GM18951 (cell line): Measurements from ENCODE around the gene KIF1B.

Experiments
- POLR2A ChIP-seq: IDR thresholded peaks from 4 replicates; pipeline ENCODE4 v1.6.1; 2011; ENCODE audit warnings: mild to moderate bottlenecking; ENCODE audit not compliant: insufficient read length, insufficient read depth; ENCODE audit errors: extremely low read depth
- in situ Hi-C: fragments of 300-500 bp; cut with MboI; formaldehyde crosslinking; loops from one replicate; pipeline ENCODE4 v1.12.0; 2022; ENCODE audit warnings: low sequenced_read_pairs, mixed read lengths, inconsistent platforms; ENCODE audit not compliant: unreplicated experiment

KIF1B gene

DNA sequence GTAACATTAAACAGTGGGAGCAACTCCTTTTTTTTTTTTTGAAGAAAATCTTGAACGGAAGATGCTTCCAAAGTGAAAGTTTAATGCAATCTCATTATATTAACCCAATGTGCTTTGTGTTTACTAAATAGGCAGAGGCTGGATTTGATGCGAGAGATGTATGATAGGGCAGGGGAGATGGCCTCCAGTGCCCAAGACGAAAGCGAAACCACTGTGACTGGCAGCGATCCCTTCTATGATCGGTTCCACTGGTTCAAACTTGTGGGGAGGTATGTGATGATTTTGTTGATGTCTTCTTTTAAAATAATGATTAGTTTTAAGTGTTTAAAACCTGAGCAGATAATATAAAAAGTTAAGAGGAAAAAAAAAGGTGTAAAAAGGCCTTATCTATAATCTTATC, 114.3 kb downstream of the KIF1B start:
- in situ Hi-C loops: no loop called here
- no peak for TF ChIP-seq POLR2A

GRCh38 chr1:10325521-10325920, 115.2 kb downstream of the KIF1B start:
- no peak for TF ChIP-seq POLR2A
- in situ Hi-C loops: no loop called here

GRCh38 chr1:10326251-10326650, 115.9 kb downstream of the KIF1B start:
- in situ Hi-C loops: no loop called here
- no peak for TF ChIP-seq POLR2A

DNA sequence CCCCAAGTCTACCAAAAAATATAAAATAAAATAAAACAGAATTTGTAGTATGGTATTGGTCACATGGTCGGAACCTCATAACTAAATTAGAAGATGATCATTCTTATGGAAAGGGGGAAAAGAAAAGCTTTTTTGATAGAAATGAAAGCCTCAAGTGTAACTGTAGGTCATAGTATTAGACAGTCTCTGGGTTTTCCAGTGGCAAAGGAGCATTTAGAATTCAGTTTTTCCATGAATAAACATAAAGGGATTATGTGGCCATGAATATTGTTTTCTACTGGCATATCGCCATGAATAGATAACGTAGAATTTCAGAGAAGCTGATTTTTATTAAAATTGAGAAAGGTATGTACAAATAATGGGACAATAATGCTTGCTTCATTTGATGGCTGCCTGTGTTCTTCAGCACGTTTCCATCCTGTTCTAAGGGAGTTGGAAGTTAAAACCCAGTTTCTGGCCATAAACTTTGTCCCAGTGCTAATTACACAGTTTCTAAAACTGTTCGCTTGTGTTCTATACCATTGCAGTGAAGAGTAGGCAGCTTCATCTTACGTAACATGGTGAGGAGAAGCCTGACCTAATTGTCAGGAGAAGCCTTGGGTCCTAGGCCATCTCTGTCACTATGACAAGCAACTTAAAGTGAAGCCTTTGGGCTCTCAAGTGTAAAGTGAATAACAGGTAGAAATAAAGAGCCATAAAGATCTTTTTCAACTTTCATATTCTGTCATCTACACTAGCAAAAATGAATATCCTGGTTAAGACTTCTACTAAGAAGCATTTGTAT, 118.0 kb downstream of the KIF1B start:
- in situ Hi-C loops: no loop called here
- TF ChIP-seq POLR2A: no peak

GRCh38 chr1:10337436-10337835, 127.1 kb downstream of the KIF1B start:
- no peak for TF ChIP-seq POLR2A
- in situ Hi-C loops: no loop called here

GRCh38 chr1:10338047-10338446, 127.7 kb downstream of the KIF1B start:
- no peak for TF ChIP-seq POLR2A
- in situ Hi-C loops: no loop called here

GRCh38 chr1:10338611-10339010, 128.2 kb downstream of the KIF1B start:
- in situ Hi-C loops: no loop called here
- no peak for TF ChIP-seq POLR2A

DNA sequence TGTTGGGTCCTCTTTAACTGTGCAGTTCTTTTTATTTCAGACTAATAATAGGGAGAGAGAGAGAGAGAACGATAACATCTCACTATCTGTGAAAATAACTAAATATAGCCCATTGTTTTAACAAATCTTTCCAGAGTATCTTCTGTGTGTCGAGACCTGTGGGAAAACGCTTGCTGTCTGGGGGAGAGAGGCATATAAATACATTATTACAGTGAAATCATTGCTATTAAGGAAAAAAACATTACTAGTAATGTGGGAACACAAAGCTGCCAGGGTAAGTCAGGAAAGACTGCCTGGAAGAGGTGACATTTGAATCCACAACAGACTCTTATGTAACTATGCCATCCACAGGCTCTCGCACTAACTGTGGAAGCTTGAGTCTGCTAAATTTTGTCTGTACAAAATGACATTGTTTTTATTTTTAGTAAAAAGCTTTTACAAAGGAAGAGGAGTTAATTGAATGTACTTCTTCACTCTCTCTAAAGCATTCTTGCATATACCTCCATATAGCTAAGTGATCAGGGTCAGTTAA, 128.7 kb downstream of the KIF1B start:
- no peak for TF ChIP-seq POLR2A
- in situ Hi-C loops: no loop called here

GRCh38 chr1:10339815-10340214, 129.4 kb downstream of the KIF1B start:
- in situ Hi-C loops: no loop called here

GRCh38 chr1:10340930-10341590, 130.7 kb downstream of the KIF1B start:
- in situ Hi-C loops: no loop called here
- no peak for TF ChIP-seq POLR2A

More at GRCh38 chr1:10339815-10340214, 129.4 kb downstream of the KIF1B start:
- TF ChIP-seq POLR2A: no peak

DNA sequence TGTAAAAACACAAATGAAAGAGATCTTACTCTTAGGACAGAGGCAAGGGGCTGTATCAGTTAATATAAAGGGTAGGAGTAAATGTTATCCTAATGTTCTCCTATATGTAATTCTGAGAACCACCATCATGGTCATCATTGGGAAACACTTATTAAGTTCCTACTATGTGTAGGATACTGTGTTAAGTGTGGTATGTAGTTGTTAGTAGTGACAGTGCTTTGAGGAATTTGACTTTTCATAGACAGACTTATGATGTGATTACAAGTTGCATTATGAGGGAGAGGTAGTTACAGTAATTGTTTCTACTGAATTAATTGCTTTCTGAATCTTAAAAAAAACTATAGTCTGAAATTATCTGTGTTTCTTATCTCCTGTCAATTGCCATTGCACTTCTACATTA, 136.7 kb downstream of the KIF1B start:
- no peak for TF ChIP-seq POLR2A
- in situ Hi-C loops: no loop called here

GRCh38 chr1:10353282-10353681, 142.9 kb downstream of the KIF1B start:
- no peak for TF ChIP-seq POLR2A
- in situ Hi-C loops: no loop called here

DNA sequence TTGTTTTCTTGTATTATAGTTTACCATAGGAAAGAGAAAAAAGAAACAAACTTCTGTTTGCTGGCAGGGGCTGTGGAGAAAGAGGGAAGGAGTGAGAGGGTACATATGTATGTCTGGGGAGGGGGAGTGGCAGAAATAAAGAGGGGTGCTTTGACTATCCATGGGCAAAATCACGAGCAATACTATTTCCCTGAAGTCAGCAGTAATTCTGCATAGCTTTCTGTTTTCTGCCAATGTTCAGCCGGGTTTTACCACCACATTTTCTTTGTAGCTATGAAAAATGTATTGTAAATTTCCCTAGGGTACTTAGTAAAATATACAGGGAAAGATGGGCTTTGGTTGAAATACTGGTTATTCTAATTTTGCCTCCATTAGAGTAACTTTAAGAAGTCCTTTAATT, 143.3 kb downstream of the KIF1B start:
- no peak for TF ChIP-seq POLR2A
- in situ Hi-C loops: no loop called here

GRCh38 chr1:10360045-10360444, 149.7 kb downstream of the KIF1B start:
- in situ Hi-C loops: no loop called here
- TF ChIP-seq POLR2A: no peak
